Ishikawa (cell line): Measurements from ENCODE around the gene ARPC5L.

Source experiments
- CEBPB ChIP-seq: IDR thresholded peaks from 2 replicates; pipeline ENCODE4 v1.6.1; 2012
- CREB1 ChIP-seq: IDR thresholded peaks from 2 replicates; pipeline ENCODE4 v1.6.1; 2012; ENCODE audit warnings: low read depth
- EP300 ChIP-seq: IDR thresholded peaks from 2 replicates; pipeline ENCODE4 v1.6.1; 2012; ENCODE audit warnings: borderline replicate concordance
- FOXM1 ChIP-seq: IDR thresholded peaks from 2 replicates; pipeline ENCODE4 v1.6.1; 2012; ENCODE audit warnings: low read depth, borderline replicate concordance
- RAD21 ChIP-seq: IDR thresholded peaks from 2 replicates; pipeline ENCODE4 v1.6.1; 2012; ENCODE audit warnings: low read depth
- TAF1 ChIP-seq: IDR thresholded peaks from 2 replicates; pipeline ENCODE4 v1.6.1; 2012; ENCODE audit warnings: low read depth, mild to moderate bottlenecking
- TEAD4 ChIP-seq: IDR thresholded peaks from 2 replicates; pipeline ENCODE4 v1.6.1; 2012
- USF1 ChIP-seq: IDR thresholded peaks from 2 replicates; pipeline ENCODE4 v1.6.1; 2012
- TF ChIP-seq, protein P1 (sequence below): IDR thresholded peaks from 2 replicates; pipeline ENCODE4 v1.6.1; 2012; ENCODE audit warnings: low read depth, mild to moderate bottlenecking
- TF ChIP-seq, protein P2 (sequence below): IDR thresholded peaks from 2 replicates; pipeline ENCODE4 v1.6.1; 2012

DNA sequence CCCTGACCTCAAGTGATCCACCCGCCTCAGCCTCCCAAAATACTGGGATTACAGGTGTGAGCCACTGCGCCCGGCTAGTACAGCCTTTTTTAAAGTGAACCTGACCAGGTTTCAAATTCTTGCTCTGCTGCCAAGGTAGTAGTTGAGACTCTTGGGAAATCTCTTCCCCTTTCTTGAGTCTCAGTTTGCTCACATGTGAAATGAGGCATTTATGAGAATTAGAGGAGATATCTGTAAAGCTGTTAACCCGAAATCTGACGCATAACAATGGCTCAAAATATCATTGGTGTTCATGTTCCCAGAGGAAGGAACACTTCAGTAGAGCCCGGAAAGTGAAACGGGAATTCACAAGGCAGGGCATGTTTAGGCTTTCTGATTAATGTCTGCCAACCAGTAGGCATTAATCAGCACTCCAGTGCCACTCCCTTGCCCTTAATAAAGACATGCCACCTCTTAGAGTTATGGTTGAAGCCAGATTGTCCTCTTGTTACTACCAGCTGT lies 1.5 kb downstream of the ARPC5L start:
- TF ChIP-seq FOXM1 (no peak), EP300 (no peak), TEAD4 (no peak), CEBPB (no peak), RAD21 (no peak), CREB1 (no peak), USF1 (no peak), TAF1 (no peak)
- TF ChIP-seq, protein P1, sequence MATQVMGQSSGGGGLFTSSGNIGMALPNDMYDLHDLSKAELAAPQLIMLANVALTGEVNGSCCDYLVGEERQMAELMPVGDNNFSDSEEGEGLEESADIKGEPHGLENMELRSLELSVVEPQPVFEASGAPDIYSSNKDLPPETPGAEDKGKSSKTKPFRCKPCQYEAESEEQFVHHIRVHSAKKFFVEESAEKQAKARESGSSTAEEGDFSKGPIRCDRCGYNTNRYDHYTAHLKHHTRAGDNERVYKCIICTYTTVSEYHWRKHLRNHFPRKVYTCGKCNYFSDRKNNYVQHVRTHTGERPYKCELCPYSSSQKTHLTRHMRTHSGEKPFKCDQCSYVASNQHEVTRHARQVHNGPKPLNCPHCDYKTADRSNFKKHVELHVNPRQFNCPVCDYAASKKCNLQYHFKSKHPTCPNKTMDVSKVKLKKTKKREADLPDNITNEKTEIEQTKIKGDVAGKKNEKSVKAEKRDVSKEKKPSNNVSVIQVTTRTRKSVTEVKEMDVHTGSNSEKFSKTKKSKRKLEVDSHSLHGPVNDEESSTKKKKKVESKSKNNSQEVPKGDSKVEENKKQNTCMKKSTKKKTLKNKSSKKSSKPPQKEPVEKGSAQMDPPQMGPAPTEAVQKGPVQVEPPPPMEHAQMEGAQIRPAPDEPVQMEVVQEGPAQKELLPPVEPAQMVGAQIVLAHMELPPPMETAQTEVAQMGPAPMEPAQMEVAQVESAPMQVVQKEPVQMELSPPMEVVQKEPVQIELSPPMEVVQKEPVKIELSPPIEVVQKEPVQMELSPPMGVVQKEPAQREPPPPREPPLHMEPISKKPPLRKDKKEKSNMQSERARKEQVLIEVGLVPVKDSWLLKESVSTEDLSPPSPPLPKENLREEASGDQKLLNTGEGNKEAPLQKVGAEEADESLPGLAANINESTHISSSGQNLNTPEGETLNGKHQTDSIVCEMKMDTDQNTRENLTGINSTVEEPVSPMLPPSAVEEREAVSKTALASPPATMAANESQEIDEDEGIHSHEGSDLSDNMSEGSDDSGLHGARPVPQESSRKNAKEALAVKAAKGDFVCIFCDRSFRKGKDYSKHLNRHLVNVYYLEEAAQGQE = no peak
- TF ChIP-seq, protein P2, sequence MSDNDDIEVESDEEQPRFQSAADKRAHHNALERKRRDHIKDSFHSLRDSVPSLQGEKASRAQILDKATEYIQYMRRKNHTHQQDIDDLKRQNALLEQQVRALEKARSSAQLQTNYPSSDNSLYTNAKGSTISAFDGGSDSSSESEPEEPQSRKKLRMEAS = no peak
